ENCODE results near the gene MGAT3. TPM values are rescaled to one million over a fixed set of nuclear protein-coding genes. Genes with fewer than 3 reads are reported as not detected.

MGAT3 gene
- total RNA-seq, 1 experiment from 2014 or later, result 0.20 TPM

- H3K27ac ChIP-seq (ENCODE audit: low read depth, low read length), result no peak overlapping the region
- no peak overlapping the region for H3K4me2 ChIP-seq (ENCODE audit: low read length)
- ChIA-PET RAD21 (ENCODE audit: low non-redundant PET in 1 of 2, low total read pairs in 2 of 2, uncharacterized antibody in 2 of 2, unreplicated experiment in 2 of 2) (no interaction called here), POLR2A (no interaction called here), CTCF (no interaction called here)
- no peaks in the 10 kb centered on the region for H3K9me2 ChIP-seq (ENCODE audit: insufficient read depth)
- no peaks in the 10 kb centered on the region for H3K9me3 ChIP-seq (ENCODE audit: control insufficient read depth in 1 of 2, insufficient read depth in 1 of 2, low read depth in 1 of 2, low read length in 2 of 2)
- TF ChIP-seq ZBTB33 (IDR thresholded peaks at IDR 0.05; ENCODE audit: extremely low read depth, insufficient replicate concordance, low read length) (no peak), MAX (IDR thresholded peaks at IDR 0.05) (no peak), ZNF274 (IDR thresholded peaks at IDR 0.05; ENCODE audit: low read depth, low read length) (no peak), POLR2AphosphoS5 (IDR thresholded peaks at IDR 0.05; ENCODE audit: low read depth, low read length) (no peak), POLR2A (IDR thresholded peaks at IDR 0.05; ENCODE audit: borderline replicate concordance, extremely low read depth, insufficient read depth, insufficient read length) (no peak), ZFX (IDR thresholded peaks at IDR 0.05) (no peak), RAD21 (IDR thresholded peaks at IDR 0.05; ENCODE audit: low read depth) (no peak), SRF (IDR thresholded peaks at IDR 0.05; ENCODE audit: low read depth) (no peak), CTCF (IDR thresholded peaks at IDR 0.05 in 2 of 3, conservative IDR thresholded peaks at IDR 0.05 in 1 of 3; ENCODE audit: borderline replicate concordance in 1 of 3, insufficient read depth in 1 of 3, low read depth in 2 of 3, low read length in 2 of 3) (no peak), TCF7L2 (IDR thresholded peaks at IDR 0.05; ENCODE audit: borderline replicate concordance, extremely low read depth, insufficient read depth, insufficient read length) (no peak), EZH2phosphoT487 (IDR thresholded peaks at IDR 0.05; ENCODE audit: borderline replicate concordance) (no peak), YY1 (IDR thresholded peaks at IDR 0.05; ENCODE audit: extremely low read depth, insufficient replicate concordance, low read depth, low read length) (no peak)
- H3K4me1 ChIP-seq (ENCODE audit: control insufficient read depth in 1 of 2, insufficient read depth in 2 of 2, low read length in 2 of 2), result no peaks in the 10 kb centered on the region
- H3K27me3 ChIP-seq (ENCODE audit: insufficient read depth, low read length), result no peaks in the 10 kb centered on the region
- H3K4me3 ChIP-seq (replicated peaks in 1 of 2; ENCODE audit: low read depth in 1 of 2, low read length in 2 of 2), result no peak overlapping the region
- H3K9ac ChIP-seq (ENCODE audit: low read length), result no peak overlapping the region
- DNase-seq (ENCODE audit: low read depth, low spot score) (no peak), ATAC-seq (no peak)
- intact Hi-C loops (cut with micrococcal nuclease), result no loop called here
- no peaks in the 10 kb centered on the region for H4K20me1 ChIP-seq (ENCODE audit: insufficient read depth)
- H3K36me3 ChIP-seq (ENCODE audit: control insufficient read depth in 1 of 2, insufficient read depth in 2 of 2, low read length in 2 of 2), result no peaks in the 10 kb centered on the region
- BruUV-seq (replicated peaks), result no TSS peak
- H3K79me2 ChIP-seq (ENCODE audit: insufficient read depth, low read length), result peaks cover 16% of the 10 kb centered on the region
- H2AFZ ChIP-seq (ENCODE audit: low read depth, low read length, poor library complexity, severe bottlenecking), result no peak overlapping the region
Observed at GRCh38 chr22:39409516-39410029, 47.2 kb upstream of the MGAT3 start.

Data from HCT116 (cell line).